K562 (cell line): ENCODE data around the gene ADPRHL1. TPM values are rescaled to one million over a fixed set of nuclear protein-coding genes. Genes with fewer than 3 reads are reported as not detected.

Experiments
- ATAC-seq: fragments of 200-7000 bp; cut with Tn5 transposase; 3 replicates; pipeline ENCODE4 v1.9.1; 2020; ENCODE audit warnings: moderate library complexity
- BruUV-seq: library from RNA; stranded (reverse); fragments of 400-500 nt; replicated peaks from 2 replicates; lab custom pipeline; 2021; lab: Mats Ljungman, UMichigan
- CTCF ChIA-PET: fragments of 300-600 bp; formaldehyde crosslinking; extraction: SDS; loops from one replicate; lab custom pipeline; 2021; ENCODE audit warnings: low intra/inter-chr PET ratio; lab: Yijun Ruan, JAX
- POLR2A ChIA-PET: fragments of 300-600, 350-650 bp; sonication (Branson Sonifier 250); formaldehyde crosslinking; extraction: SDS; loops from one replicate; lab custom pipeline; 2021; ENCODE audit warnings: antibody characterized with exemption, inconsistent platforms; lab: Yijun Ruan, JAX
- DNase-seq, 4 experiments: peaks; one replicate each; pipeline versions ENCODE4 v3.0.0 to v3.0.0-alpha.2; 2011 to 2018; ENCODE audit warnings: low spot score in 3 of 4, mixed read lengths in 3 of 4; ENCODE audit errors: extremely low read depth in 1 of 4
- FAIRE-seq: peaks from 2 replicates; lab custom pipeline; 2011; peaks lifted over from hg19 to GRCh38; lab: Jason Lieb, UNC
- H2AFZ ChIP-seq: 2 replicates; pipeline ENCODE4 v1.6.0; 2011; ENCODE audit warnings: low read depth, low read length, control low read depth, inconsistent platforms
- H3K27ac ChIP-seq: fragments of 200-600 bp; 3 replicates; pipeline ENCODE4 v1.8.0; 2011; ENCODE audit warnings: low read depth, mild to moderate bottlenecking, control low read depth, inconsistent platforms, low read length, moderate library complexity, mixed read lengths; ENCODE audit errors: extremely low read depth
- H3K27me3 ChIP-seq, 2 experiments: fragments of 300-600 bp in 1 of 2; 2 replicates in 1 of 2; 3 replicates in 1 of 2; pipeline versions ENCODE4 v1.6.0 to v1.8.0; 2011; ENCODE audit warnings: inconsistent platforms in 2 of 2, low read length in 2 of 2, mild to moderate bottlenecking in 1 of 2, mixed read lengths in 1 of 2, moderate library complexity in 1 of 2; ENCODE audit not compliant: control insufficient read depth in 2 of 2, insufficient read depth in 2 of 2
- H3K36me3 ChIP-seq: fragments of 300-600 bp; 3 replicates; pipeline ENCODE4 v1.8.0; 2011; ENCODE audit warnings: mild to moderate bottlenecking, low read length, inconsistent platforms; ENCODE audit not compliant: control insufficient read depth, insufficient read depth
- H3K4me1 ChIP-seq, 2 experiments: fragments of 200-600 bp in 1 of 2; replicated peaks in 1 of 2; 2 replicates in 1 of 2; 3 replicates in 1 of 2; pipeline versions ENCODE4 v1.5.1 to v1.8.0; 2011; ENCODE audit warnings: inconsistent platforms in 2 of 2, low read length in 2 of 2, mild to moderate bottlenecking in 1 of 2, mixed read lengths in 1 of 2, moderate library complexity in 1 of 2; ENCODE audit not compliant: control insufficient read depth in 2 of 2, insufficient read depth in 2 of 2
- H3K4me2 ChIP-seq: 2 replicates; pipeline ENCODE4 v1.6.1; 2011; ENCODE audit warnings: low read length, control low read depth, inconsistent platforms, mixed read lengths; ENCODE audit not compliant: insufficient read depth
- H3K4me3 ChIP-seq: fragments of 200-600 bp; sonication (generic), shearing (Covaris generic); 2 replicates; pipeline ENCODE4 v1.5.1; 2016; ENCODE audit warnings: control low read depth, inconsistent platforms
- H3K79me2 ChIP-seq: fragments of 200-600 bp; 3 replicates; pipeline ENCODE4 v1.8.0; 2011; ENCODE audit warnings: low read length, inconsistent platforms; ENCODE audit not compliant: control insufficient read depth, insufficient read depth
- H3K9ac ChIP-seq, 2 experiments: 2 replicates each; pipeline versions ENCODE4 v1.6.0 to v1.6.1; 2011; ENCODE audit warnings: low read depth in 2 of 2, low read length in 2 of 2, control low read depth in 1 of 2, inconsistent platforms in 1 of 2, mild to moderate bottlenecking in 1 of 2, mixed read lengths in 1 of 2; ENCODE audit not compliant: insufficient read depth in 1 of 2
- H3K9me1 ChIP-seq: one replicate; pipeline ENCODE4 v1.6.0; 2011; ENCODE audit warnings: inconsistent platforms, mild to moderate bottlenecking, low read length, moderate library complexity; ENCODE audit not compliant: control insufficient read depth, insufficient read depth
- H3K9me3 ChIP-seq: replicated peaks from 2 replicates; pipeline ENCODE4 v1.5.1; 2011; ENCODE audit warnings: low read depth, low read length, inconsistent platforms; ENCODE audit not compliant: control insufficient read depth, insufficient read depth
- H4K20me1 ChIP-seq: replicated peaks from 2 replicates; pipeline ENCODE4 v1.6.1; 2011; ENCODE audit warnings: low read length, inconsistent platforms, mixed read lengths; ENCODE audit not compliant: control insufficient read depth, insufficient read depth
- CAMTA2 ChIP-seq: fragments of 250-450 bp; sonication (Bioruptor Pico); conservative IDR thresholded peaks from 2 replicates; pipeline ENCODE4 v1.5.1; 2022
- FIP1L1 ChIP-seq: fragments of 200-400 bp; formaldehyde crosslinking; IDR thresholded peaks from 2 replicates; pipeline ENCODE4 v1.6.1; 2018; ENCODE audit warnings: mild to moderate bottlenecking, low read depth, low read length; ENCODE audit not compliant: poor library complexity, severe bottlenecking
- FOXA3 ChIP-seq, 2 experiments: fragments of 450-650 bp in 1 of 2; sonication (generic) in 1 of 2; formaldehyde crosslinking; IDR thresholded peaks in 1 of 2; conservative IDR thresholded peaks in 1 of 2; 2 replicates each; pipeline versions ENCODE4 v1.4.0 to v1.8.0; 2020 to 2022; ENCODE audit warnings: mild to moderate bottlenecking in 2 of 2, missing genetic modification reagents in 1 of 2
- RBM14 ChIP-seq: fragments of 200-400 bp; formaldehyde crosslinking; IDR thresholded peaks from 2 replicates; pipeline ENCODE4 v1.6.1; 2018; ENCODE audit warnings: low read depth, mild to moderate bottlenecking, low read length, moderate library complexity, borderline replicate concordance; ENCODE audit not compliant: insufficient read depth
- ZNF41 ChIP-seq: fragments of 250-450 bp; sonication (Bioruptor Pico); conservative IDR thresholded peaks from 2 replicates; pipeline ENCODE4 v1.4.0; 2020; ENCODE audit warnings: mild to moderate bottlenecking
- WGBS: fragments of 100-300 bp; shearing (Covaris generic); methylation state at CpG from one replicate; pipeline ENCODE4 v1.1.6; 2016; ENCODE audit warnings: low coverage, mixed read lengths; ENCODE audit not compliant: insufficient coverage; ENCODE audit errors: missing lambda C conversion rate; 5-methylcytosine and 5-hydroxymethylcytosine counted together
- in situ Hi-C: fragments of 300-500 bp; cut with MboI; formaldehyde crosslinking; loops from 4 replicates; pipeline ENCODE4 v1.15.0; 2018; ENCODE audit warnings: inconsistent platforms, mixed read lengths
- intact Hi-C: fragments of 100-400 bp; cut with micrococcal nuclease; formaldehyde crosslinking; loops from 2 replicates; pipeline ENCODE4 v1.14.2; 2022
- polyA plus RNA-seq, 8 experiments: library from polyadenylated mRNA; depleted of rRNA in 4 of 8; stranded (reverse) in 5 of 8; unstranded in 3 of 8; fragments of >200 nt; fragmentation: Nextera tagmentation in 2 of 8; fragmentation: Illumina TruSeq in 1 of 8; extraction: Ambion mirVana in 2 of 8; extraction: Trizol in 1 of 8; gene quantifications; 2 replicates each; pipeline versions ENCODE4 v1.2.1 to v1.2.3, GENCODE V29; 2011 to 2014; ENCODE audit warnings: inconsistent platforms in 1 of 8, missing spikeins in 1 of 8
- total RNA-seq, 7 experiments: library from RNA; depleted of rRNA in 6 of 7; stranded (reverse); fragments of >200 nt in 6 of 7; fragmentation: Illumina TruSeq in 2 of 7; extraction: Trizol in 2 of 7; gene quantifications; 2 replicates each; pipeline versions ENCODE4 v1.2.1 to v1.2.3, GENCODE V29; 2011 to 2021; ENCODE audit warnings: low replicate concordance in 1 of 7
- TF ChIP-seq, protein P1 (sequence below): fragments of 450-650 bp; IDR thresholded peaks from 2 replicates; pipeline ENCODE4 v1.6.1; 2017; ENCODE audit warnings: mild to moderate bottlenecking, moderate library complexity
- TF ChIP-seq, protein P2 (sequence below), 3 experiments: fragments of 200-800 bp in 1 of 3; fragments of 250-450 bp in 1 of 3; fragments of 450-650 bp in 1 of 3; sonication (Bioruptor Pico) in 1 of 3; sonication (Bioruptor generic) in 1 of 3; formaldehyde crosslinking in 1 of 3; IDR thresholded peaks; 2 replicates each; pipeline versions ENCODE4 v1.6.1 to v1.8.0; 2016 to 2022; ENCODE audit warnings: mild to moderate bottlenecking in 2 of 3, missing genetic modification characterization in 2 of 3, missing compliant biosample characterization in 1 of 3, moderate library complexity in 1 of 3

Gene ADPRHL1
- total and polyA plus RNA-seq, 9 of the 15 experiments (the other 6 are each of a cell fraction or from before 2014, with no cell fraction given): 0.06 to 0.76 (median 0.37) TPM; not detected in 1

DNA sequence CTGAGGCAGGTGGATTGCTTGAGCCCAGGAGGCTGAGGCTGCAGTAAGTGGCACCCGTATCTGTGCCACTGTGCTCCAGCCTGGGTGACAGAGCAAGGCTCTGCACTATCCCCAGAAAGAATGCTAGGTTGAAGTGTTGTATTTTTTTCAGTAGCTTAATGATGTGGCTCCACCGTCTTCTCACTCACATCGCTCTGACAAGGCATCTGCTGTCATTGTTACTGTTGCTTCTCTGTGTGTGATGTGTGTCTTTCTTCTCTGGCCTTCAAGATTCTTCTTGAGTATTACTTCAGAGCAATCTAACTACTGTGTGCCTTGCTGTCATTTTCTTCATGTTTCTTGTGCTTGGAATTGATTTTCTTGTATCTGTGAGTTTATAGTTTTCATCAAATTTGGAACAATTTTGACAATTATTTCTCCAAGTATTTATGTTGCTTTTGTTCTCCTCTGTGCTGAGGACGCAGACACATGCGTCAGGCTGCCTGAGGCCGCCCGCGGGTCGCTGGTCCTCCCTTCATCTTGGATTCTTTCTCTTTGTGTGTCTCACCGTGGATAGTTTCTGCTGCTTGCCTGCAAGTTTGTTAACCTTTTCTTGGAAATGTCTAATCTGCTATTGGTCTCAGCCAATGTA lies 10.8 kb downstream of the ADPRHL1 start:
- TF ChIP-seq ZNF41 (CRISPR knock-in tag) (no peak), RBM14 (no peak)

DNA sequence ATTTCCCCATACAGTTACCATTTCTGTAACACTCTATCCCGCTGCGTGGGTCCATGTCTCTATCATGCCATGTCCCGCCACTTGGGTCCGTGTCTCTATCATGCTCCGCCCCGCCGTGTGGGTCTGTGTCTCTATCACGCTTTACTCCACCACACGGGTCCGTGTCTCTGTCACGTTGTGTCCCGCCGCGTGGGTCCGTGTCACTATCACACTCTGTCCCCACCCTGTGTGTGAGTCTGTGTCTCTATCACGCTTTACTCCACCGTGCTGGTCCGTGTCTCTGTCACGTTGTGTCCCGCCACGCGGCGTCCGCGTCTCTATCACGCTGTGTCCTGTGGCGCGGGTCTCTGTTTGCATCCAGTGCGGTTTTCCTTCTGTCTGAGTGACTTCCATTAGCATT lies 11.6 kb downstream of the ADPRHL1 start:
- Histone ChIP-seq H2AFZ (no peak overlapping the region), H4K20me1 (no peaks in the 10 kb centered on the region), H3K9ac (no peak overlapping the region), H3K9me3 (no peaks in the 10 kb centered on the region), H3K4me1 (peaks cover 0 to 6% of the 10 kb centered on the region in 2 experiments; a peak in 2 of 5 replicates), H3K27ac (no peak overlapping the region), H3K4me3 (no peak overlapping the region), H3K79me2 (no peaks in the 10 kb centered on the region), H3K27me3 (0 out of 5 replicates have a peak, but pooled peaks cover 0 to 7% of the 10 kb centered on the region in 2 experiments), H3K9me1 (no peaks in the 10 kb centered on the region), H3K4me2 (no peak overlapping the region), H3K36me3 (no peaks in the 10 kb centered on the region)
- in situ Hi-C loops (no loop called here), intact Hi-C loops (no loop called here)
- no TSS peak for BruUV-seq
- WGBS: 46% methylated on average over 19 of the region's 29 CpGs
- ChIA-PET POLR2A (no interaction called here), CTCF (no interaction called here)
- no peak for FAIRE-seq
- no peak for DNase-seq
- no peak for ATAC-seq
- TF ChIP-seq, protein P1, sequence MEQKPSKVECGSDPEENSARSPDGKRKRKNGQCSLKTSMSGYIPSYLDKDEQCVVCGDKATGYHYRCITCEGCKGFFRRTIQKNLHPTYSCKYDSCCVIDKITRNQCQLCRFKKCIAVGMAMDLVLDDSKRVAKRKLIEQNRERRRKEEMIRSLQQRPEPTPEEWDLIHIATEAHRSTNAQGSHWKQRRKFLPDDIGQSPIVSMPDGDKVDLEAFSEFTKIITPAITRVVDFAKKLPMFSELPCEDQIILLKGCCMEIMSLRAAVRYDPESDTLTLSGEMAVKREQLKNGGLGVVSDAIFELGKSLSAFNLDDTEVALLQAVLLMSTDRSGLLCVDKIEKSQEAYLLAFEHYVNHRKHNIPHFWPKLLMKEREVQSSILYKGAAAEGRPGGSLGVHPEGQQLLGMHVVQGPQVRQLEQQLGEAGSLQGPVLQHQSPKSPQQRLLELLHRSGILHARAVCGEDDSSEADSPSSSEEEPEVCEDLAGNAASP: no peak
- TF ChIP-seq, protein P2, sequence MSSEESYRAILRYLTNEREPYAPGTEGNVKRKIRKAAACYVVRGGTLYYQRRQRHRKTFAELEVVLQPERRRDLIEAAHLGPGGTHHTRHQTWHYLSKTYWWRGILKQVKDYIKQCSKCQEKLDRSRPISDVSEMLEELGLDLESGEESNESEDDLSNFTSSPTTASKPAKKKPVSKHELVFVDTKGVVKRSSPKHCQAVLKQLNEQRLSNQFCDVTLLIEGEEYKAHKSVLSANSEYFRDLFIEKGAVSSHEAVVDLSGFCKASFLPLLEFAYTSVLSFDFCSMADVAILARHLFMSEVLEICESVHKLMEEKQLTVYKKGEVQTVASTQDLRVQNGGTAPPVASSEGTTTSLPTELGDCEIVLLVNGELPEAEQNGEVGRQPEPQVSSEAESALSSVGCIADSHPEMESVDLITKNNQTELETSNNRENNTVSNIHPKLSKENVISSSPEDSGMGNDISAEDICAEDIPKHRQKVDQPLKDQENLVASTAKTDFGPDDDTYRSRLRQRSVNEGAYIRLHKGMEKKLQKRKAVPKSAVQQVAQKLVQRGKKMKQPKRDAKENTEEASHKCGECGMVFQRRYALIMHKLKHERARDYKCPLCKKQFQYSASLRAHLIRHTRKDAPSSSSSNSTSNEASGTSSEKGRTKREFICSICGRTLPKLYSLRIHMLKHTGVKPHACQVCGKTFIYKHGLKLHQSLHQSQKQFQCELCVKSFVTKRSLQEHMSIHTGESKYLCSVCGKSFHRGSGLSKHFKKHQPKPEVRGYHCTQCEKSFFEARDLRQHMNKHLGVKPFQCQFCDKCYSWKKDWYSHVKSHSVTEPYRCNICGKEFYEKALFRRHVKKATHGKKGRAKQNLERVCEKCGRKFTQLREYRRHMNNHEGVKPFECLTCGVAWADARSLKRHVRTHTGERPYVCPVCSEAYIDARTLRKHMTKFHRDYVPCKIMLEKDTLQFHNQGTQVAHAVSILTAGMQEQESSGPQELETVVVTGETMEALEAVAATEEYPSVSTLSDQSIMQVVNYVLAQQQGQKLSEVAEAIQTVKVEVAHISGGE (CRISPR knock-in tag; IDR thresholded peaks at IDR 0.05): no peak
- no peak for TF ChIP-seq FOXA3 (CRISPR knock-in tag; conservative IDR thresholded peaks at IDR 0.05 in 1 of 2, IDR thresholded peaks at IDR 0.05 in 1 of 2)
- TF ChIP-seq CAMTA2 (CRISPR knock-in tag): no peak
- TF ChIP-seq FIP1L1: no peak

More for the DNA sequence above, 10.8 kb downstream of the ADPRHL1 start:
- Histone ChIP-seq H3K4me3 (no peak overlapping the region), H4K20me1 (no peaks in the 10 kb centered on the region), H3K27me3 (0 out of 5 replicates have a peak, but pooled peaks cover 0 to 7% of the 10 kb centered on the region in 2 experiments), H3K27ac (no peak overlapping the region), H3K9me3 (no peaks in the 10 kb centered on the region), H3K4me2 (no peak overlapping the region), H2AFZ (no peak overlapping the region), H3K9ac (no peak overlapping the region), H3K4me1 (peaks cover 0 to 6% of the 10 kb centered on the region in 2 experiments; a peak in 2 of 5 replicates), H3K79me2 (no peaks in the 10 kb centered on the region), H3K36me3 (no peaks in the 10 kb centered on the region), H3K9me1 (no peaks in the 10 kb centered on the region)
- WGBS: 11% methylated on average over 2 of the region's 10 CpGs
- no peak for FAIRE-seq
- ATAC-seq: no peak
- BruUV-seq: no TSS peak
- intact Hi-C loops (no loop called here), in situ Hi-C loops (no loop called here)
- CTCF ChIA-PET: interaction anchor here (0.7 kb wide), 1 partner anchor 36 kb away, joined by 3 read pairs; no protein-coding TSS in a partner anchor
- POLR2A ChIA-PET: no interaction called here
- no peak for DNase-seq
